Sigmoid colon (tissue), 4 donors: Measurements from ENCODE around the gene TFF1.

Experiments used
- POLR2A ChIP-seq, 2 donors: fragments of 450-650 bp; IDR thresholded peaks; one replicate each; pipeline ENCODE4 v1.6.1; 2016; ENCODE audit warnings: antibody characterized with exemption in 2 of 2, mild to moderate bottlenecking in 2 of 2, moderate library complexity in 2 of 2
- POLR2AphosphoS5 ChIP-seq, 4 donors: sonication (generic); formaldehyde crosslinking; IDR thresholded peaks; one replicate each; pipeline ENCODE4 v1.6.1; 2017; ENCODE audit warnings: antibody characterized with exemption in 4 of 4
- TF ChIP-seq, protein P1 (sequence below), 4 experiments: fragments of 450-650 bp in 3 of 4; fragments of 200-600 bp in 1 of 4; IDR thresholded peaks; one replicate each; pipeline ENCODE4 v1.5.1; 2016 to 2019; ENCODE audit warnings: antibody characterized with exemption in 4 of 4, mild to moderate bottlenecking in 3 of 4, moderate library complexity in 2 of 4

DNA sequence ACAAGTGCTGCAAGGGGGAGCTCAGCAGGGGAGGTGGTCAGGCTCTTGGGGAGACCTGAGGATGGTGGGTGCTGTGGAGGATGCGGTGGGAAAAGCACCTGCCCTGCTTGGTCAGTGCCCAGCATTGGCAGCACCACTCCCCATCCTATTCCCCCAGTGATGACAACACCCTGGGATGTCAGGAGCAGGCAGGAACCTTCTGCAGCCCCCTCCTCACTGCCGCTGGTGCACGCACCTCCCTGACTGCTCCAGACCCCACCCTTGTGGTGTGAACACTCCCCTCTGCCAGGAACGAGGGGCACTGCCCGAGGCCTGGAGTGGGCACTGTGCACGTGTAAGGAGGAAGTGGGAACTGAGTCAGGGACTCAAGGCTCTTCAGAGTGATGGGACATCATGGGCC, 17.0 kb upstream of the TFF1 start:
- TF ChIP-seq, protein P1, sequence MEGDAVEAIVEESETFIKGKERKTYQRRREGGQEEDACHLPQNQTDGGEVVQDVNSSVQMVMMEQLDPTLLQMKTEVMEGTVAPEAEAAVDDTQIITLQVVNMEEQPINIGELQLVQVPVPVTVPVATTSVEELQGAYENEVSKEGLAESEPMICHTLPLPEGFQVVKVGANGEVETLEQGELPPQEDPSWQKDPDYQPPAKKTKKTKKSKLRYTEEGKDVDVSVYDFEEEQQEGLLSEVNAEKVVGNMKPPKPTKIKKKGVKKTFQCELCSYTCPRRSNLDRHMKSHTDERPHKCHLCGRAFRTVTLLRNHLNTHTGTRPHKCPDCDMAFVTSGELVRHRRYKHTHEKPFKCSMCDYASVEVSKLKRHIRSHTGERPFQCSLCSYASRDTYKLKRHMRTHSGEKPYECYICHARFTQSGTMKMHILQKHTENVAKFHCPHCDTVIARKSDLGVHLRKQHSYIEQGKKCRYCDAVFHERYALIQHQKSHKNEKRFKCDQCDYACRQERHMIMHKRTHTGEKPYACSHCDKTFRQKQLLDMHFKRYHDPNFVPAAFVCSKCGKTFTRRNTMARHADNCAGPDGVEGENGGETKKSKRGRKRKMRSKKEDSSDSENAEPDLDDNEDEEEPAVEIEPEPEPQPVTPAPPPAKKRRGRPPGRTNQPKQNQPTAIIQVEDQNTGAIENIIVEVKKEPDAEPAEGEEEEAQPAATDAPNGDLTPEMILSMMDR (IDR thresholded peaks at IDR 0.05): no peak
- TF ChIP-seq POLR2AphosphoS5 (IDR thresholded peaks at IDR 0.05) (no peak), POLR2A (IDR thresholded peaks at IDR 0.05) (no peak)
